Stimulated activated naive CD8-positive, alpha-beta T cell treated with anti-CD3 and anti-CD28 coated beads, Interleukin-15, Interleukin-2, amounts not matched to agents 100 U/mL and 50 U/mL, for 24 hours (primary cell): ENCODE measurements around the gene PSG1.
"Not testable (repeated sequence)": the region's sequence is repeated elsewhere in the genome, so short reads cannot be mapped to it uniquely, and the experiment has no call there.

Experiments used
- ATAC-seq: fragments of 150-1000 bp; cut with Tn5 transposase; one replicate; pipeline ENCODE4 v1.10.0; 2021
- DNase-seq: peaks from one replicate; pipeline ENCODE4 v3.0.0; 2021

PSG1 gene

DNA sequence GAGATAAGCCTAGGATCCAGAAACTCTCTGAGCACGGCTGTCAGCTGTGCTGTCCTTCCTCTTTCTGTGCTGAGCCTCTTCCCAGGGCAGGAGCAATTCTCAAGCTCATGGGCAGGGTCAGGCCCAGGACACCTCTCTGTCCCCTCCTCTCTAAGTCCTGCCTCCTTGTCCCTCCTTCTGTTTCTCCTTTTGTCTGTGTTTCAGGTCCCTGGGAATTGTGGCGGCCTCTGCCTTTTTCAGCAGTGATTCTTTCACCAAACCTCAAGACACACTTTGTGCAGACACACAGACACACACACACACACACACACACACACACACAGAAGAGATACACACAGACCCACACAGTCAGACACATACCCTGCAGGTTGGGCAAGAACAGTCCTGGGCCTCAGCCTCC is at the start of gene PSG1:
Gene PSG1 (minus strand): TSS at position 101 of the 400 bp plus-strand sequence. CDS start 132 bp downstream, outside the sequence.
- ATAC-seq (no peak), DNase-seq (no peak)

DNA sequence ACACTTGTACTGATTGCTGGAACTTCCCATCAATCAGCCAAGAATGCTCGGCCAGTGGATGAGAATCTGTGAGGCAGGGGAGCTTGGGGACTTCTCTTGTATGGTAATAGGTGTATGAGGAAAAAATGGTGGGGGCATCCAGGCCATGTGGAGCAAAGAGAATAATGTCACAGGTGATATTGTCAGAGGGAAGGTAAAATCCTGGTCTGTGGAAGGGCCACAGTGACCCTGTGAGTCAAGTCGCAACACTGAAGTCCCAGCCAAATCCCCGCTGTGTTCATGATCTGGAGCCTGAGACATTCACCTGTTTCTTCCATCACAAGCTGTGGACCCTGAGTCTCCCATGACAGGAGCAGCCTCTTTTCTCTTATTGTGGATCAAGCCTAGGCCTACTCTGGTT is 49.4 kb upstream of the PSG1 start:
- DNase-seq (no peak), ATAC-seq (no peak)

DNA sequence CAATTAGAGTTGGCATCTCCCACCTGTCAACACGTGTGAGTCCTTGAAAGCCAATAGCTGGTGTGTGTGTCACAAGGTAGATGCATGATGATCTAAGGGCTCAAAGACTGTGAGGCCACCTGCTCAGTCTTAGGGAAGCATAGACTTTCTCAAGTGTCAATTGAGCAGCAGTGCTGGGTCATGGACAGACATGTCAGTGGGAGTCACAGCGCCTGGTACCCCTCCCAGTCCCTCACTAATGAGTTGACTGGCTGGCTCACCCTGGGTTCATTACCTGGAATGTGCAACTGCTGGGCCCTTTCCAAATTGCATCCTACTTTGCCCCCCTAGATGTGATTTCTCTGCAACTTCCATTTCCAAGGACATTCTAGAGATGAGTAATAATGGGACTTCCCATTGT is 47.3 kb upstream of the PSG1 start:
- no peak for ATAC-seq
- DNase-seq: no peak

DNA sequence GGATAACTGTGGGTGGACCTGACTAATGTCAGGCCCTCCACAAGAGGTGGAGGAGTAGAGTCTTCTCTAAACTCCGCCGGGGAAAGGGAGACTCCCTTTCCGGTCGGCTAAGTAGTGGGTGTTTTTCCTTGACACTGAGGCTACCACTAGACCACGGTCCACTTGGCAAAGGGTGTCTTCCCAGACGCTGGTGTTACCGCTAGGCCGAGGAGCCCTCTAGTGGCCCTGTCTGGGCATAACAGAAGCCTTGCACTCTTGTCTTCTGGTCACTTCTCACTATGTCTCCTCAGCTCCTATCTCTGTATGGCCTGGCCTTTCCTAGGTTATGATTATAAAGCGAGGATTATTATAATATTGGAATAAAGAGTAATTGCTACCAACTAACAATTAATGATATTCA is 43.6 kb upstream of the PSG1 start:
- DNase-seq: peak; percentile 40
- not testable (repeated sequence) for ATAC-seq

DNA sequence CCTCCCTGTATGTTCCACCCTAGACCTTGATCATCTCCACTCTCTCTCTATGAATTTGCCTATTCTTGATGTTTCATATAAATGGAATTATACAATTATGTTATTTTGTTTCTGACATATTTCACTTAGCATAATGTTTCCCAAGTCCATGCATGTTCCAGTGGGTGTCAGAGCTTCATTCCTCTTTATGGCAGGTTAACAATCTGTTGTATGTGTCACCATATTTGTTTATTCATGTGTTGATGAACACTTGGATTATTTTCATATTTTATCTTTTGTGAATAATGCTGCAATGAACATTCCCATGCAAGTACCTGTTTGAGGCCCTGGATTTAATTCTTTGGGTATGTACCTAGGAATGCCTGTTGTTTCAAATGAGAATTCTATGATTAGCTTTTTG is 41.5 kb upstream of the PSG1 start:
- not testable (repeated sequence) for DNase-seq, ATAC-seq

DNA sequence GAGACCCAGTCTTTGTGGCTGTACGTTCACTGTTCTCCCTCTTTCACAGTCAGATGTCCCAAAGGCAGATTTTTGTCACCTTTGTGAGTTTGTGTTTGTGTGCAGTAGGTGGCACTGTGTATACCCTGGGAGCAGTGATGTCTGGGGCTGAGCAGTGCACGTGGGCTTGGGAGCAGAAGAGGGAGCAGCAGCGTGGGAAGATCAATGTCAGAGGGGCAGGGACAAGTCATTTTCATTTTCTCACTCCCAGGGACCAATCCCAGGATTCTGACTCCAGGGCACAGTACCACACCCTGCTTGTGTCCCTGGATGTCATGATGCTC is 40.2 kb upstream of the PSG1 start:
- DNase-seq (no peak), ATAC-seq (no peak)

DNA sequence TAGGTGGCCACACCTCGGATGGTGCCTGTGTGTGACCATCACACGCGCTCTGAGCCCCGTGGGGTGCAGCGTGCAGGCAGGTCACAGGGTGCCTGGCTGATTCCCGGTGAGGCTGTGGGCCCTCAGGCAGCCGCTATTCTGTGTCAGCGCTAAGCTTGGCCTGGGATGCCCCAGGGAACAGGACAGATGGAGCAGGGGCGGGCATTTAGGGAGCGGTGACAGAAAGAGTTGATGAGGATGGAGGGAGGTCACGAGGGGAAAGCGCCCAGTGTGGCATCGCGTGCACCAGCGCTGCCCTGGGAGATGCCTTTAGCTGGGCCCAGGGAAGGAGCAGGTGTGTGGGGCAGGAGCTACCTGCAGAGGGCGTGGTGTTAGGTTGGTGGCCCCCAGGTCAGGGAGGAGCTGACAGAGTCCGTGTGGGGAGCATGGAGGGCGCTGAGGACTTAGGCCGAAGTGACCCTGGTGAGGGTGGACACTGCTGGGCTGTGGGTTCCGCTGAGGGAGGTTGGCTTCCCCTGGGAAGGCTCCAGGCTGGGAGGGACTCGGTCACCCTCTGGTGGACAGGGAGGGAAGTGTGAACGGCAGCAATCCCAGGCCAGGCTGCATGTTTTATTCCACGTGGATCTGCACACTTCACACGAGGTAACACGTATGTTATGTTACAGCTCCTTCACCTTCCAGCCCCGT is 39.7 kb upstream of the PSG1 start:
- DNase-seq, ATAC-seq: not testable (repeated sequence)

DNA sequence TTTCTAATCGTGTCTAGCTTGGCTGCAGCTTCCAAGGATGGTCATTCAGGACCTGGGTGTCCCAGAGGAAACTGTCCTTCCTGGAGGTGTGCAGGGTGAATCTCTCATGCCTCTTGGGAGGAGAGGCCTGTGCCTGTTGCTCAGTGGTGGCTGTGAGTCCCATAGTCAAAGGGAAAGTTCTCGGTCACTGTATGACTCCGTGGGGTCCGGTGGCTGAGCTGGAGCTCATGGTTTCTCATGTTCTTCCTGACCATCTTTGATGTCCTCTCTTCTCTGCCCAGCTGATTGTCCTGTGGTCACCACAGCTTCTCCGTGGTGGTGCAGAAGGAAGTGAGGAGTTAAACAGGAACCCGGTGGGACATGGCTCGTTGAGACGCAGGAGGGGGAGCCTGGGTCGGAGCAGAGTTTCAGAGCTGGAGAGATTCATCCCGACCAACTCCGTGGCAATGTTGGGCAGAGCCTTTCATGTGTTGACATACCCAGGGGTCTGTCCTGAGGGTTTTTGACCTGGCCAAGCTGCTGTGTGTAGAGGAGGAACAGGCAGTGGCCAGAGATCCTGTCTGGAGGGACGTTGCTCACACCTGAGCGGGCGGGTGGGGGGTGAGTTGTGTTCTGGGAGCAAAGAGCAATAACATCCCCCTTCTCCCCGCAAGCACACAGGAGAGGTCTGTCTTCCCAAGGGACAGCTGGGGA is 39.0 kb upstream of the PSG1 start:
- DNase-seq, ATAC-seq: not testable (repeated sequence)

DNA sequence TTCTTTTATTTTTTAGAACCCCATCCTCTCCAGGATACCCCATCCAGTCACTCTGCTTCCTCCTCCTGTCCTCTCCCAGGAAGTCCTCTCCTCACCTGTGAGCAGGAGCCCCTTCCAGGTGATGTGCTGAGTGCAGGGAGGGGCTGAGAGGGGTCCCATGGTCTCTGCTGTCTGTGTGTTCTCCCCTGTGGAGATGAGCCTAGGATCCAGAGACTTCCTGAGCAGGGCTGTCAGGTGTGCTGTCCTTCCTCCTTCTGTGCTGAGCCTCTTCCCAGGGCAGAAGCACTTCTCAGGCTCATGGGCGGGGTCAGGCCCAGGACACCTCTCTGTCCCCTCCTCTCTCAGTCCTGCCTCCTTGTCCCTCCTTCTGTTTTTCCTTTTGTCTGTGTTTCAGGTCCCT is 38.1 kb upstream of the PSG1 start, which contains the start of gene PSG6:
Gene PSG6 (minus strand): TSS at position 261 of the 400 bp plus-strand sequence. CDS start 102 bp downstream, at position 159.
- not testable (repeated sequence) for DNase-seq, ATAC-seq

DNA sequence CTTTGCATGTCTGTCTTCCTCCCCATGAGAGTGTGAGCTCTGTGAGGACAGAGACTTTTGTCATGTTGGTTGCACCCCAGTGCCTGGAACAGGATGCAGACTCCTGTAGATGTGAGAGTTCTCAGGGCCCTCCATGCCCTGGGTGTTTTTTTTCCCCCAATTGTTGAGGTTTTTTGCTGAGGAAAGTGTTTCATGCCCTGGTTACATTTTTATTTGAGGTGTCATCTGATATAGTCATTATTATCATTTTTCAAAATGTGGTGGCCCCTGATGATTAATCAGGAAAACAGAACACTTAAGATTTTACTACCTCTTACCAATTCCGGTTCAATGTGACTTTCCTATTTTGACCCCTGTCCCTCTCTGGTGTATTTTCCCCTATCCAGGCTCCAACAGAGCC is 37.4 kb upstream of the PSG1 start:
- ATAC-seq, DNase-seq: not testable (repeated sequence)

DNA sequence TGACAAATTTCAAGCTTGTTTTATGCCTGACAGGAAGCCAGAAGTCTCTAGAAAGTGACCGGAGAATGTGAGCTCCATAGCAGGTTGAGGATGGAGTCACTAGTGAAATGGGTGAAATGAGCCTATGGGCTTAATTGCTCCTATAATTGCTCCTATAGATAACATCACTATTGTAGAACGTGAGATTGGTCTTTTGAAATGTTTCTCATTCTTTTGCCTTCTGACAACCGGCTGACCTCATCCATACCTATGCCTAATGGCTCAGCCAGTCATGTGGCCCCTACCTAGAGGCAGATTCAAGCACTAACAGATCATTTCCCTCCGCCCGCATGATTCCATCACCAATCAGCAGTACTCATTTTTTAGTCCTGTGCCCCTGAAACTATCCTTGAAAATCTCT is 34.0 kb upstream of the PSG1 start:
- DNase-seq, ATAC-seq: not testable (repeated sequence)

DNA sequence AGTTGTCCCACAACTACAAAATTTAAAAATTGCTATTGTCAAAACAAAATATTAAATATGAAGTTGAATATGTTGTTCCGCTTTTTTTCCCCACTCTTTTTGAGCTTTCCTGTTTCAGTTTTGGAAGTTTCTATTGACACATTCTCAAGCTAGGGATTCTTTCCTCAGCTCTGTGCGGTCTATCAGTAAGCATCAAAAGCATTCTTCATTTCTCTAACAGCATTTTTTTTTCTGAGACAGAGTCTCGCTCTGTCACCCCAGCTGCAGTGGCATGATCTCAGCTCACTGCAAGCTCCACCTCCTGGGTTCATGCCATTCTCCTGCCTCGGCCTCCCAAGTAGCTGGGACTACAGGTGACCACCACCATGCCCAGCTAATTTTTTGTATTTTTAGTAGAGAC is 33.4 kb upstream of the PSG1 start:
- DNase-seq, ATAC-seq: not testable (repeated sequence)

DNA sequence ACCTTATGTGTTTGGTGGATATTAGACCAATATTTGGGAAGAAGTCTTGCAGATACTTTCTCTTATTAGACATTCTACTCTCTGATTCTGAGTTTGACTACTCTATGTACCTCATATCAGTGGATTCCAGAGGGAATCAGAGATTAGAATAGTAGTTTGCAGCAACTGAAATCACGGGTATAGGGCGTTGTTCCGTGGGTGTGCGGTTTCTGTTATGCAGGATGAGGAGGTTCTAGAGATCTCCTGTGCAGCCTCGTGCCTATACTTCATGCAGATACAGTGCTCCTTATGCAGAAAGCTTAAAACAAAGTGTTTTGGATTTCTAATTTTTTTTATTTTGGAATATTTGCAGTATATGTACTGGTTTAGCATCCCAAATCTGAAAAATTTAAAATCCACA is 32.2 kb upstream of the PSG1 start:
- not testable (repeated sequence) for DNase-seq, ATAC-seq

DNA sequence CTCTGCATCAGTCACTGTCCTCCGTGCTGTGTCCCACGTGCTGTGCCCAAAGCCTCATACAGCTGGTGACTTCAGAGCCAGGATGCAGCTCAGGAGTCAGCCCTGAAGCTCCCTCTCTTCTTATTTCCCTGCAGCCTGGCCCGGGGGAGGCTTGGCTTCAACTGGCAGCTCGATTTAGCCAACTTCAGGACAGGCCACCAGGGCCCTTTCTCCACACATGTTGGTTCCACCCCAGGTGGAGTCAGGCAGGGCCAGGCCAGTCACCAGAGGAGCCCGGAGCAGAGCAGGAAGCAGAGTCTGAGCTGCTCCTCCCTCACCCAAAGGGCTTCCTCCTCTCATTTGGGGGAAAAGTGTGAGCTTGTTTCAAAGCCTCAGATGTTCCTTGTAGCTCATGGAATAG is 26.6 kb upstream of the PSG1 start:
- not testable (repeated sequence) for ATAC-seq, DNase-seq

DNA sequence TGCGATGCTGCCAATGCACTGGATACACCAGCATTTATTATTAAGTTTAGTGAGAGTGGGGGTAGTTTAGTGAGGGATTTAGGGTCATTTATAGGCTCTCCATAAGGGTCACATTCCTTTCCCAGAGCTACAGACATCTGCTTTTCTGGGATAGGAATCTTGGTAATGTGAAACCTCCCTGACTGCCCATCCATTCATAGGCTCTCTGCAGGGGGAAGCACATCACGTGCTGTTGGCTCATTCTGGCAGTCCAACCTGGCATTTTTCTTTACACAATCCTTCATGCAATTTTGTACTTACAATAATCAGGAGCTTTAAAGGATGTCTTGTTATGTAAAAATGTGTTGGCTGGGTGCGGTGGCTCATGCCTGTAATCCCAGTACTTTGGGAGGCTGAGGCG is 21.0 kb upstream of the PSG1 start:
- DNase-seq, ATAC-seq: not testable (repeated sequence)

DNA sequence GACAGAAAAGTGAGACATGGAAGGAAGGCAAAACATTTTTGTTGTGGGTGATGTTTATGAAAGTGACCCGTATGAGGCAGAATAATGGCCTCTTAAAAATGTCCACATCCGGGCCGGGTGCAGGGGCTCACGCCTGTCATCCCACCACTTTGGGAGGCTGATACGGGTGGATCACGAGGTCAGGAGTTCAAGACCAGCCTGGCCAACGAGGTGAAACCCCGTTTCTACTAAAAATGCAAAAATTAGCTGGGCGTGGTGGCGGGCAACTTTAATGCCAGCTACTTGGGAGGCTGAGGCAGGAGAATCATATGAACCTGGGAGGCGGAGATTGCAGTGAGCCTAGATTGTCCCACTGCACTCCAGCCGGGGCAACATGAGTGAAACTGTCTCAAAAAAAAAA is 20.2 kb upstream of the PSG1 start:
- not testable (repeated sequence) for ATAC-seq, DNase-seq

DNA sequence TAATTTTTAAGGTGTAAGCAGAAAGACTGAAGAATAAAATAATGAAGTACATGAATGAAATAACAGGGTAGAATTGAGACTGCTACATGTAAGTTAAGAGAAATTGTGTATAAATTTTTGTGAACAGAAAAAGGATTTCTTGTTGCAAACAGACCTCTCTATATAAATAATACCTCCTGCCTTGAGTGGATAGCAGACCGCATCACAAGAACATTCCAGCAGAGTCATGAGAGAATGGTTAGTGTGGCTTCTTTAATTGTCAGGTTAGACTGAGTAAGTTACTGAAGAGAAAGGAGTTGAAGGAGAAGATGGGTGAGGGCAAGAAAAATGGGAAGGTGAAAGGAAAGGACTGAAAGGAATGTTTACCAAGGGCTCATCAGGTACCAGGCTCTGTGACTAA is 19.6 kb upstream of the PSG1 start:
- not testable (repeated sequence) for DNase-seq, ATAC-seq

DNA sequence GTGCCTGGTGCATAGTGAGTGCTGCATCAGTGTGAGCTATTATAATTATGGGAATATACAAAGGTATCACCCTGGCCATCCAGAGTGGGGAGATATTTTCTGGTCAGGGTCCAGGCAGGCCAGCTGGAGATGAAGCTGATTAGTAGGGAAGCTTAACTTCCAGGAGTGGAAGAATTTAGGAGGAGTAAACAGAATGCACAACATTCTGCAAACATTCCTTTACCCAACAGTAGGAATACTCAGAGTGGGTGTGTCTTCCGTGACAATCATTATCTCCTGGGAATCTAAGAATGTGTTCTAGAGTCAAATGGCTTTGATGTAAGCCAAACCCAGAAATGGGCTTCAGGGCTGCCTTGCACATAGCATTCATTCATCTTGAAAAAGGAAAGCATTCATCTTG is 19.1 kb upstream of the PSG1 start:
- not testable (repeated sequence) for ATAC-seq

DNA sequence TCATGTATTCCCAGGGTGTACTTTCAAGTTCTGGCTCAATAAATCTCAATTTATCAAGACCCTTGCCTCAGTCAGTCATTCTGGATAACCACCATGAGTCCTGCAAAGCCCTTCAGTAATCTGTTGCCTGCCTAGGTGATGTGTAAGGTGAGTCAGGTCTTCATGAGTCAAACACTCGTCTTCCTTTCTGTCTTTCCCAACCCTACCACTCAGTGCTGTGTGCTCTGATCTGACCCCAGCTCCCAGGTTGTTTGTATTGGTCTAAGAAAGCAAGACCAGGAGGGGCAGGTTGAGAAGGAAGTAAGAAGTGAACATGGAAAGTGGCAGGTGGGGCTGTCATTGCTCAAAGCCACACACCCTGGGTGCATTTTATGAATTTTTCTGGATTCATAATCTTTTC is 18.2 kb upstream of the PSG1 start:
- not testable (repeated sequence) for DNase-seq, ATAC-seq

More for the DNA sequence above, 19.1 kb upstream of the PSG1 start:
- DNase-seq: not testable (repeated sequence)

DNA sequence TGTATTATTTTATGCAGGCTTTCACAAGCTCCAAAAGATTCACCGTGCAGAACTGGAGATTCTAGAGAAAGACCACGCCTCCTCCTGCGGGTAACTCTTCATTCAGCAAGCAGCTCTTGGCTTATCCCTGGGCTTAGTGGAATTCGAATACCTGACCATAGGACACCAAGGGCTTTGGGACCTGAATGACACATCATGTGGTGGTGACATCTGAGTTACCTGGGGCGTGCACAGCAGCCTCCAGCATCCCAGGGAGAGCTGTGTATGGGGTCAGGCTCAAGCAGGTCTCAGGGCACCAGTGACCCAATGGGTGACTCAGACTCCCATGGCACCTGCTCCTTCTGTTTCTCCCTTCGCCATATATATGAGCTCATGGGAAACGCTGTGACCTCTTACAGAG is 10.9 kb upstream of the PSG1 start:
- ATAC-seq, DNase-seq: not testable (repeated sequence)

DNA sequence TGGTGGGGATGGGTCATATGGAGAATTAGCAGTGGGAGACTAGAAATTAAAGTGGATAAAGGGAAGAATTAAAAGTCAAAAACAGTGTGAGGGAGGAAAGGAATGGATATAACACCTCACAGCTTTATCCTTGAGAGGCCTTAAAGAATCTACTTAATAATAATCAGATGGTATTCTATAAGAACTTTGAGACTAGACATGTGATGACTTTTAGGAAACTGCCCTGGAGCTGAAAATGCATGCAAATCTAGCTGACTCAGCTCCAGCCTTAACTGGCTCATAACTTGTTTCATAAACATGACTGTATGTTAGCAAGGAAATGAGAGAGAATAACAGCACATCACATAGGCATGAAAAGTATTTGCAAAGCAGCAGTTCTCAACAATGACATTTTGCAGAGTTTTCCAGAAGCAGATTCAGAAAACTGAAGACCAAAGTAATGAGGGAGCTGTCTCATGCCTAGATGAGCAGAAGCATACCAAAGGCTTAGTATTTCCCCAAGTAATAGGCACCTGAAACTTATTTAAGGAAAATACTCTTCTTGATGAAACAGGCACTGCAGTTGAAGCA is 8.4 kb upstream of the PSG1 start:
- DNase-seq, ATAC-seq: not testable (repeated sequence)

DNA sequence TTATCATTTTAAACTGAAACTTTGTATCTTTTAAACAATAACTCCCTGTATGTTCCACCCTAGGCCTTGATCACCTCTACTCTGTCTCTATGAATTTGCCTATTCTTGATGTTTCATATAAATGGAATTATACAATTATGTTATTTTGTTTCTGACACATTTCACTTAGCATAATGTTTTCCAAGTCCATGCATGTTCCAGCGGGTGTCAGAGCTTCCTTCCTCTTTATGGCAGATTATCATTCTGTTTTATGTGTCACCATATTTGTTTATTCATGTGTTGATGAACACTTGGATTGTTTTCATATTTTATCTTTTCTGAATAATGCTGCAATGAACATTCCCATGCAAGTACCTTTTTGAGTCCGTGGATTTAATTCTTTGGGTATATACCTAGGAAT is 3.2 kb upstream of the PSG1 start:
- DNase-seq, ATAC-seq: not testable (repeated sequence)

DNA sequence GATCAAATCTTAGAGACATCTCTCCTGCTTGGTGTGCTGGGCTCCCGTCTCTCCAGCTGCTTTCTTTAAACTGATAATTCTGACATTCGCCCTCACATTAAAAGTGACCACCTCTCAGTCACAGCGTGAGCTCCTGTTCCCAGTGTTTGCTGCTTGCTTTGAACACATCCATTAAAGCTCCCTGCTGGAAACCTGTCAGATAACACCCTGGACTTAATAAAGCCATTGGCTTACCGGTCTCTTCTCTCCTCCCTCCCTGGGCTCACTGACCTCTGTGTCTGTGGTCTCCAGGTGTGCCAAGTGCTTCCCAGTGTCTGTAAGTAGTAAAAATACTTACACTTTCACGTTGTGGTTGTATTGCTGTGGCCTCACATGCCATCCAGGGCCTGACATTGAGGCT is 2.5 kb upstream of the PSG1 start:
- not testable (repeated sequence) for ATAC-seq, DNase-seq
